GM19025 (cell line): ENCODE results near the gene FGF1.

Experiments used
- ATAC-seq: cut with Tn5 transposase; IDR thresholded peaks from one replicate; pipeline ENCODE4 v1.9.1; 2021; ENCODE audit warnings: mild to moderate bottlenecking, low read depth, moderate library complexity; ENCODE audit not compliant: unreplicated experiment

The FGF1 gene

GRCh38 chr5:142685418-142686209, at the start of gene FGF1:
Gene FGF1, minus strand, starts transcription at chr5:142686090. Its CDS starts 71,963 bp downstream, at chr5:142614127.
- no peak for ATAC-seq

GRCh38 chr5:142727735-142728047, 41.8 kb upstream of the FGF1 start:
- ATAC-seq = no peak

GRCh38 chr5:142726188-142726731, 40.4 kb upstream of the FGF1 start:
- ATAC-seq = peak; percentile 48

- ATAC-seq = no peak
Observed at GRCh38 chr5:142725231-142726187, 39.6 kb upstream of the FGF1 start.

GRCh38 chr5:142724821-142725220, 38.9 kb upstream of the FGF1 start:
- ATAC-seq = no peak

- no peak for ATAC-seq
Observed at GRCh38 chr5:142722896-142723295, 37.0 kb upstream of the FGF1 start.

GRCh38 chr5:142722146-142722545, 36.3 kb upstream of the FGF1 start:
- ATAC-seq = no peak

- ATAC-seq = no peak
Observed at GRCh38 chr5:142720641-142721271, 34.9 kb upstream of the FGF1 start.

- no peak for ATAC-seq
Observed at GRCh38 chr5:142719836-142720370, 34.0 kb upstream of the FGF1 start.

GRCh38 chr5:142717582-142718215, 31.8 kb upstream of the FGF1 start:
- ATAC-seq = no peak

GRCh38 chr5:142716963-142717362, 31.1 kb upstream of the FGF1 start:
- no peak for ATAC-seq

- no peak for ATAC-seq
Observed at GRCh38 chr5:142715291-142715690, 29.4 kb upstream of the FGF1 start.

- ATAC-seq = peak; percentile 99
Observed at GRCh38 chr5:142713121-142713706, 27.3 kb upstream of the FGF1 start.

GRCh38 chr5:142703153-142703552, 17.3 kb upstream of the FGF1 start:
- ATAC-seq = no peak

- ATAC-seq = no peak
Observed at GRCh38 chr5:142701673-142702311, 15.9 kb upstream of the FGF1 start.

- no peak for ATAC-seq
Observed at GRCh38 chr5:142700566-142700965, 14.7 kb upstream of the FGF1 start.

- ATAC-seq = no peak
Observed at GRCh38 chr5:142699184-142699720, 13.4 kb upstream of the FGF1 start.

GRCh38 chr5:142698447-142699183, 12.7 kb upstream of the FGF1 start:
- ATAC-seq = no peak
